MCF 10A (cell line): ENCODE results near the gene EPG5. TPM values are rescaled to one million over a fixed set of nuclear protein-coding genes. Genes with fewer than 3 reads are reported as not detected.

Experiments used
- BruUV-seq: library from RNA; stranded (reverse); fragments of 400-500 nt; replicated peaks from 2 replicates; lab custom pipeline; 2021; lab: Mats Ljungman, UMichigan
- CTCF ChIA-PET: fragments of 300-600 bp; sonication (Branson Sonifier 250); formaldehyde crosslinking; extraction: SDS; loops from one replicate; lab custom pipeline; 2021; ENCODE audit warnings: antibody characterized with exemption, inconsistent platforms; lab: Yijun Ruan, JAX
- POLR2A ChIA-PET: fragments of 300-600, 350-650 bp; sonication (Branson Sonifier 250); formaldehyde crosslinking; extraction: SDS; loops from one replicate; lab custom pipeline; 2020; ENCODE audit warnings: antibody characterized with exemption, inconsistent platforms; lab: Yijun Ruan, JAX
- DNase-seq: peaks from one replicate; pipeline ENCODE4 v3.0.0-alpha.2; 2018; ENCODE audit not compliant: unreplicated experiment
- H3K27ac Mint-ChIP-seq: one replicate; pipeline ENCODE4 v1.8.0; 2022; ENCODE audit warnings: mild to moderate bottlenecking, low read depth, mixed read lengths; ENCODE audit not compliant: unreplicated experiment
- H3K27me3 Mint-ChIP-seq: one replicate; pipeline ENCODE4 v1.8.0; 2022; ENCODE audit warnings: mixed read lengths; ENCODE audit not compliant: insufficient read depth, unreplicated experiment
- H3K36me3 Mint-ChIP-seq: one replicate; pipeline ENCODE4 v1.8.0; 2022; ENCODE audit warnings: mild to moderate bottlenecking, moderate library complexity, mixed read lengths; ENCODE audit not compliant: insufficient read depth, unreplicated experiment
- H3K4me1 Mint-ChIP-seq: one replicate; pipeline ENCODE4 v1.8.0; 2022; ENCODE audit warnings: mixed read lengths; ENCODE audit not compliant: insufficient read depth, unreplicated experiment
- H3K4me3 Mint-ChIP-seq: one replicate; pipeline ENCODE4 v1.8.0; 2022; ENCODE audit warnings: mild to moderate bottlenecking, moderate library complexity, mixed read lengths; ENCODE audit not compliant: unreplicated experiment
- H3K9me3 Mint-ChIP-seq: one replicate; pipeline ENCODE4 v1.8.0; 2022; ENCODE audit warnings: mixed read lengths; ENCODE audit not compliant: unreplicated experiment
- intact Hi-C: fragments of 100-400 bp; cut with micrococcal nuclease; formaldehyde crosslinking; loops from 2 replicates; pipeline ENCODE4 v1.14.1; 2022
- total RNA-seq: library from RNA; stranded (reverse); gene quantifications from 2 replicates; pipeline ENCODE4 v1.2.3, GENCODE V29; 2022
- TF ChIP-seq, protein P1 (sequence below): fragments of 200-600 bp; IDR thresholded peaks from one replicate; pipeline ENCODE4 v1.8.0; 2022; ENCODE audit warnings: antibody characterized with exemption, mild to moderate bottlenecking; ENCODE audit not compliant: unreplicated experiment

The EPG5 gene
- total RNA-seq, 1 experiment from 2014 or later: 19.4 TPM

DNA sequence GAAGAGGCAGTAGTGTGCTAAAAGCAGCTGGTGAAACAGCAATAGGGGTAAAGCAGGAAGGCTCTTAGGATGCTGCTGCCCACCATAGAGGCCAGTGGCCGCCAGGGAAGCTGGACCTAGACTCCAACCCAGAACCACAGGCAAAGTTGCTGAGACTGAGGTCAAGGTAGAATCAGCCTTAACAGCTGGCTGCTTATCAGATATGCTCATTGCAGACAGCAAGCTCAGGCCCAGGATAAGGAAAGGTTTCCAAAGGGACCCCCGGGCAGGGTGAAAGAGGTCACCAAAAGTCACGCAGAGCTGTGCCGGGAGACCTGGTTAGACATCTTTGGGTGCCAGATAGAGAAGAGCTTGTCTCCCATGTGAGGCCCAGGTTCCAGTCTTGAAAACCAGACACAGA, 42.9 kb upstream of the EPG5 start:
- no peaks in the 10 kb centered on the region for H3K4me1 Mint-ChIP-seq
- H3K27ac Mint-ChIP-seq: no peak overlapping the region
- CTCF ChIA-PET: interaction anchor here (1.1 to 4.0 kb wide), 3 partner anchors 12 to 129 kb away, joined by 3 to 14 read pairs (median 3); no protein-coding TSS in a partner anchor
- H3K27me3 Mint-ChIP-seq: no peaks in the 10 kb centered on the region
- intact Hi-C loops: no loop called here
- no peak for DNase-seq
- TF ChIP-seq, protein P1, sequence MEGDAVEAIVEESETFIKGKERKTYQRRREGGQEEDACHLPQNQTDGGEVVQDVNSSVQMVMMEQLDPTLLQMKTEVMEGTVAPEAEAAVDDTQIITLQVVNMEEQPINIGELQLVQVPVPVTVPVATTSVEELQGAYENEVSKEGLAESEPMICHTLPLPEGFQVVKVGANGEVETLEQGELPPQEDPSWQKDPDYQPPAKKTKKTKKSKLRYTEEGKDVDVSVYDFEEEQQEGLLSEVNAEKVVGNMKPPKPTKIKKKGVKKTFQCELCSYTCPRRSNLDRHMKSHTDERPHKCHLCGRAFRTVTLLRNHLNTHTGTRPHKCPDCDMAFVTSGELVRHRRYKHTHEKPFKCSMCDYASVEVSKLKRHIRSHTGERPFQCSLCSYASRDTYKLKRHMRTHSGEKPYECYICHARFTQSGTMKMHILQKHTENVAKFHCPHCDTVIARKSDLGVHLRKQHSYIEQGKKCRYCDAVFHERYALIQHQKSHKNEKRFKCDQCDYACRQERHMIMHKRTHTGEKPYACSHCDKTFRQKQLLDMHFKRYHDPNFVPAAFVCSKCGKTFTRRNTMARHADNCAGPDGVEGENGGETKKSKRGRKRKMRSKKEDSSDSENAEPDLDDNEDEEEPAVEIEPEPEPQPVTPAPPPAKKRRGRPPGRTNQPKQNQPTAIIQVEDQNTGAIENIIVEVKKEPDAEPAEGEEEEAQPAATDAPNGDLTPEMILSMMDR: no peak
- BruUV-seq: no TSS peak
- POLR2A ChIA-PET: no interaction called here
- H3K9me3 Mint-ChIP-seq: no peaks in the 10 kb centered on the region
- no peak overlapping the region for H3K4me3 Mint-ChIP-seq
- peaks cover 45% of the 10 kb centered on the region for H3K36me3 Mint-ChIP-seq

DNA sequence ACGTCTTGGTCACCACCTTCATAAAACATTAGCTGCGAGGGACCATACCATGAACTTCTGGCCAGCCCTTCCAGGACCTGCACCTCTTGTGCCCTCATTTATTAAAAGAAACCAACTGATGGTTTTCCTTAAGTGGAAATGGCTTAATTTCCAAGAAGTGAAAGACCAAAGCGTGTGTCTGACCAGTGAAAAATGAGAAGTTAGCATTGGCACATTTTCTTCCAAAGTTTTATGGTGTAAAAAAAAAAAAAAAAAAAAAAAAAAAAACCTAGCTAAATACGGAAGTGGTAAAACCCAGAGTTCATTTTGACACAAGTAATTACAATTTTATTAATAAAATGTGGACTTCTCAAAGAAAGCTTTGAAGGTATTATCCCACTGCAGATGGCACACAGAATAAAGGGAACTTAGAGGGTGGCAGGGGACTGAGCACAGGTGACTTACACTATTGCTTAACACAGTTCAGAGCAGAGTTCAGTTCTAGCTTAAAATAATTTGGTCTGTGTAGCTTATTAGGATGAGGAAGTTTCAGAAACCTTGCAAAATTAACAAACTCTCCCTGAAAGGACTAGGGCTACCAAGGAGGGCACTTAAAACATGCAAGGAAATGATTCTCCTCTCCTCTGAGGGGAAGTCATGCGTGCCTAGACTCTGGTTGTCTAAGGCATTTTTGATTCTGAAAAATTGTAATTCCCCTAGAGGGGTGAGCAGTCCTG, 42.2 kb upstream of the EPG5 start:
- TF ChIP-seq, protein P1: no peak
- BruUV-seq: no TSS peak
- DNase-seq: no peak
- H3K9me3 Mint-ChIP-seq: no peaks in the 10 kb centered on the region
- H3K27ac Mint-ChIP-seq: no peak overlapping the region
- no peaks in the 10 kb centered on the region for H3K4me1 Mint-ChIP-seq
- ChIA-PET POLR2A (no interaction called here), CTCF (interaction anchor here (0.6 to 4.0 kb wide), 4 partner anchors 11 to 128 kb away, joined by 3 to 14 read pairs (median 3); no protein-coding TSS in a partner anchor)
- H3K27me3 Mint-ChIP-seq: no peaks in the 10 kb centered on the region
- no peak overlapping the region for H3K4me3 Mint-ChIP-seq
- H3K36me3 Mint-ChIP-seq: peaks cover 45% of the 10 kb centered on the region
- intact Hi-C loops: no loop called here

DNA sequence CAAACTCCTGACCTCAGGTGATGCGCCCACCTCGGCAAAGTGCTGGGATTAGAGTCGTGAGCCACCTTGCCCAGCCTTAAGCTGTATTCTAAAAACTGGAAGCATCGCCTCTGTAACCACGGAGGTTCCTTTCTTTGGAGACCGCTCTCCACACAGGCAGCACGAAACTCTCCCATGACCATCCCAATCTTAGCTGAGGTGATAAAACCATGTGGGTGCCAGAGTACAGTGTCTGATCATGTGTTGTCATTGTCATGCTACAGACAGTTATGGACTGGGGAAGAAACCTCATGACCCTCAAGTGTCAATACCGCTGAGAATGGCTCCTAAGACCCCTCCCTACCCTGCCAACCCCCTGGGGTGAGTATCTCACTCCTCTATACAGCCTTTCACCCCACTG, 41.4 kb upstream of the EPG5 start:
- POLR2A ChIA-PET: no interaction called here
- no peak for DNase-seq
- H3K4me3 Mint-ChIP-seq: no peak overlapping the region
- no peaks in the 10 kb centered on the region for H3K27me3 Mint-ChIP-seq
- CTCF ChIA-PET: interaction anchor here (4.0 kb wide), 1 partner anchor 65 kb away, joined by 14 read pairs; no protein-coding TSS in a partner anchor
- no peak overlapping the region for H3K27ac Mint-ChIP-seq
- H3K36me3 Mint-ChIP-seq: peaks cover 49% of the 10 kb centered on the region
- no peaks in the 10 kb centered on the region for H3K4me1 Mint-ChIP-seq
- H3K9me3 Mint-ChIP-seq: no peaks in the 10 kb centered on the region
- TF ChIP-seq, protein P1: no peak
- intact Hi-C loops: no loop called here
- no TSS peak for BruUV-seq

DNA sequence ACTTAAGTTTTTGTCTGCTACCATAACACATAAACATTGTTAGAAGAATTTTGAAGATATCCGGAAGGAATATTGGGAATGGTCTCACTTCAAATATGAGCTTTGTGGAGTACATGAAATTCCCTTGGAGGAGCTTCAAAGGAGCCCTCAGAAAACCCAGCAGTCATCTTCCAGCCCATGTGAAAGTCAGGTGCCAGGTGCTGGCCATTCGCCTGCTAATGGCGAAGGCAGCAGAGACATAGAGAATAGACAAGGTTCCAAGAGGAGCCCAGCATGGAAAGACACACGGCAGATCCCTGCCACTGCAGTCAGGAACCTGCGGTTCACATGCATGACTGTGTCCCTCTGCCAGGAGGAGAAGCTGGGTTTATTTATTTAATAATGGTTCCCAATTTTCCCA, 40.0 kb upstream of the EPG5 start:
- Mint-ChIP-seq H3K27ac (no peak overlapping the region), H3K4me1 (no peaks in the 10 kb centered on the region), H3K9me3 (peaks cover 8% of the 10 kb centered on the region), H3K36me3 (peaks cover 44% of the 10 kb centered on the region), H3K4me3 (no peak overlapping the region), H3K27me3 (no peaks in the 10 kb centered on the region)
- no TSS peak for BruUV-seq
- DNase-seq: no peak
- CTCF ChIA-PET: interaction anchor here (0.7 to 4.0 kb wide), 3 partner anchors 34 to 399 kb away, joined by 3 to 14 read pairs (median 5); no protein-coding TSS in a partner anchor
- TF ChIP-seq, protein P1: no peak
- POLR2A ChIA-PET: interaction anchor here (0.7 kb wide), 1 partner anchor 11 kb away, joined by 4 read pairs; no protein-coding TSS in a partner anchor
- intact Hi-C loops: no loop called here
